HG03378 (cell line): Measurements from ENCODE around the gene C1QTNF4.

Experiments
- ATAC-seq: cut with Tn5 transposase; IDR thresholded peaks from one replicate; pipeline ENCODE4 v1.9.1; 2021; ENCODE audit warnings: mild to moderate bottlenecking, moderate library complexity; ENCODE audit not compliant: unreplicated experiment

C1QTNF4 gene

GRCh38 chr11:47593492-47593933 lies 698 bp downstream of the C1QTNF4 start:
- ATAC-seq: no peak

DNA sequence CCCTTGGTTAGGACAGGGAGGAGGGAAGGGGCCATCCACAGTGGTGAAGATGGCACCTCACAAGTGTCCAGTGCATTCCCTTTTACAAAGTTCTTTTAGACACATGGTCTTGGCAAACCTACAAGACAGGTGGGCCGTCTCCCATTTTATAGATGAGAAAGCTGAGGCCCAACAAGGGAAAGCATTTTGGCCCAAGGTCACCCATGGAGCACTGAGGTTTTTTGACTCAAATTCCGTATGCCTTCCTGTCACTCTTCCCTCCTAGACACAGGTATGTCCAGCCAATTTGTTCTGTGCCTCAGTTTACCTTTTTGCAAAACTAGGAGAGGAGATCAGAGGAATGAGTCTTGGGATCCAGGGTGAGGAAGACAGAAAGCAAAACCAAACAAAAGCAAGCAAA lies 1.2 kb downstream of the C1QTNF4 start:
- no peak for ATAC-seq

- ATAC-seq: no peak
These were observed 2.0 kb downstream of the C1QTNF4 start for GRCh38 chr11:47592251-47592650.

DNA sequence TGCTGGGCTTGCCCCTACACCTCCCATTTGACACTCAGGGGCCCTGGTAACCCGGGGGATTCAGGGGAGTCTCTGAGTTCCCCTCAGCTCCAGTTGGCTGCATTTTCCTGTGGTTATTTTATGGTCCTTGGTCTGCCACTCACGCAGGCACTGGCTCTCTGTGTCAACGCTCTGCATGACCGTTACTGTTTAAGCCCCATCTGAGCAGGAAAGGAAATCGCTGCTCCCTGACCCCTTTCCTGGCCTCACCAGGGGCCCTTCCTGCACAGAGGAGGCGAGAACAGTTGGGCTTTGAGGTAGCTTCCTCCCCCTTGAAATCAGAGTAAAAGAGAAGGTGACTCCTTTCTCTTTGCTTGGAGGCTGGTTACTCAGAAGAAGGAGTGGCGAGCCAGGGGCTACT lies 2.4 kb downstream of the C1QTNF4 start:
- ATAC-seq: no peak

DNA sequence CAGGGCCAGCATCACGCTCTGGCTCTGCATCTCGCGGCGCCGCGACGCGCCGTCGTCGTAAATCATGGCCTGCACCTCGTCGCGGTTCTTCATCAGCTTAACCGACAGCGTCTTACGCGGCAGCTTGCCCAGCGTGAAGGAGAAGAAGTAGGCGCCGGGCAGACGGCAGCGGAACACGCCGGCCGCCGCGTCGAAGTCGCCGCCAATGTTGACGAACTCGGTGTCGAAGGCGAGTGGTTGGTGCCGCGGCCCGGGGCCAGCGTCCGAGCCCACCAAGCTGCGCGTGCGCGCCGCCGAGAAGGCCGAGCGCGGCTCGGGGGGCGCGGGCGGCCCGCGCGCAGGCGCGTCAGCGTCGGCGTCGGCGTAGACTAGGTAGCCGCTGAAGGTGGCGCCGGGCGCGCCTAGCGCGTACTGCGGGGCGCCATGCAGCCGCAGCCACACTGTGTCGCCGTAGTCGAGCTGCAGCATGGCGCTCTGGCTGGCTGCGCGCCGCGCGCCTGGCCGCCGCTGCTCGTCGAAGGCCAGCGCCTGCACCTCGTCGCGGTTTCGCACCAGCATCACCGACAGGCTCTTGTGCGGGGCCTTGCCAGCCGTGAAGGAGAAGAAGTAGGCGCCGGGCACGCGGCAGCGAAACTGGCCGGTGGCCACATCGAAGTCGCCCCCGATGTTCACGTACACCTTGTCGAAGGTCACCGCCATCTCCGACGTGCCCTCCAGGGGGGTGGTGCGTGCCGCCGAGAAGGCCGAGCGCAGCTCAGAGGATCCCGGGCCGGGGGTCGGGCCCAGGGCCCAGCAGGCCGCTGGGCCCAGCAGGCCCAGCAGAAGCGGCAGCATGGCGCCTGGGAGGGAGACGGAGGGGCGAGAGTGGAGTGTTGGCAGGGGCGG lies 4.0 kb downstream of the C1QTNF4 start:
- ATAC-seq: no peak

- ATAC-seq: no peak
These were observed 4.6 kb downstream of the C1QTNF4 start for GRCh38 chr11:47589584-47589976.

DNA sequence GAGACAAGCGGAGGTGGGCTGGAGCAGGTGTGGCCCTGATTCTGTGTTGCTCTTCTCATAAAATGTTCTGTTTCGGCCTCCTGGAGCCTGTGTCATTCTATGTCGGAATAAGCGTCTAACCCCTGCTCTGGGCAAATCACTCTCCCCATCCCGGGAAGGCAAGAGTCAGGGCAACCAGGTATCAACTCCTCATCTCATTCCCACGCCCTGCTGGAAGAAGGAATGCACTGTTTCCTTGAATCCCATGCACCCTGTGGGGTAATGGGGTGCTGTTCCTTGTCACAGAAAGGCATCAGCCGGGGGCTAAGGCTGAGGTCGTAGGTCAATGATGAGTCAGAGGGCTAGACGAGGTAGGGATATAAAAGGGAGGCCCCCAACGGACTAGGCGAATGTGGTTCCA lies 5.1 kb downstream of the C1QTNF4 start:
- ATAC-seq: no peak

DNA sequence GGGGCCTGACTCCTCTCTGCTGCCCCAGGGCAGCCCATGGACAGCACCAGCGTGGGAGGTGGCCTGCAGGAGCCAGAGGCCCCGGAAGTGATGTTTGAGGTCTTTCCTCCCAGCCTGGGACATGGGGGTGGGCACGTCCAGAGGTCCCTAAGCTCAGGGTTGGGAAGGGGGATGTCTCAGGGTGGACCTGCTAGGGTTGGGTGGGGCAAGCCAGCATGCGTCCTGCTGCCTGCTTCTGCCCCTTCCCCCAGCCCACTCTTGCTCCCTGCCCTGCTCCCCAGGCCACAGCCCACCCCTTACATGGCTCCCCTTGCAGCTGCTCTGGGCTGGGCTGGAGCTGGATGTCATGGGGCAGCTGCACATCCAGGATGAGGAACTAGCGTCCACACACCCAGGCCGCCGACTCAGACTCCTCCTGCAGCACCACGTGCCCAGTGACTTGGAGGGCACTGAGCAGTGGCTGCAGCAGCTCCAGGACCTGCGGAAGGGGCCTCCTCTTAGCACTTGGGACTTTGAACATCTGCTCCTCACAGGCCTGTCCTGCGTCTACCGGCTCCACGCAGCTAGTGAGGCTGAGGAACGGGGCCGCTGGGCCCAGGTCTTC lies 6.4 kb downstream of the C1QTNF4 start:
- no peak for ATAC-seq

DNA sequence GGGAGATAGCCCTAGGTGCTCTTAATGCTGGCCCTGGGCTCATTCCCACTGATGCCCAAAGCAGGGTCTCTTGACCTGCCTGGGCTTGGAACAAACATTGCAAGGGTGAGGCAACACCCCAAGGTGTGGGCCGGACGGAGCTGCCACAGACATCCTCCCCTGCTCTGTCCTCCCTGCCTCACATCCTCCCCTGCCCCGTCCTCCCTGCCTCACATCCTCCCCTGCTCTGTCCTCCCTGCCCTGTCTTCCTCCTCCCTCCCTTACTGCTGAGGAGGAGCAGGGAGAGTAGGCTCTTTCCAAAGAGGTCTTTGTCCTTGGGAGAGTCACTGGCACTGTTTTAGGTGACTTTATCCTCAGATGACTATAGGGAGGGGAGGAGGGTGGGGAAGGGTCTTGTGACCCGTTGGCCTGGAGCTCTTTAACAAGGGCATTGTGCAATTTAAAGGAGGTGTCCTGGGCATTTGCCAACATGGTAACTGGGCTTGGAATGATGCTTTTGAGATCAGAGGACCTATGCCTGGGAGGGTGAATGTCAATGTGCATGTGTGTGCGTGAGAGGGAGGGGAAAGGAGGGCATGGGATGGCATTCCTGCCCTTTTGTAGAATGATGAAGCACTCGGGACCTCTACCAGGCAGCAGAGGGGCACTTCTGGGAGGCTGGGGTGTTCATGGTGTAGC lies 7.0 kb downstream of the C1QTNF4 start:
- ATAC-seq: no peak

GRCh38 chr11:47586098-47586855 lies 7.9 kb downstream of the C1QTNF4 start, which contains the start of gene FAM180B:
TSS of gene FAM180B (plus strand) at chr11:47586678. CDS start at chr11:47586769, 91 bp downstream.
- ATAC-seq: no peak

- no peak for ATAC-seq
These were observed 10.4 kb downstream of the C1QTNF4 start for GRCh38 chr11:47583844-47584243.

DNA sequence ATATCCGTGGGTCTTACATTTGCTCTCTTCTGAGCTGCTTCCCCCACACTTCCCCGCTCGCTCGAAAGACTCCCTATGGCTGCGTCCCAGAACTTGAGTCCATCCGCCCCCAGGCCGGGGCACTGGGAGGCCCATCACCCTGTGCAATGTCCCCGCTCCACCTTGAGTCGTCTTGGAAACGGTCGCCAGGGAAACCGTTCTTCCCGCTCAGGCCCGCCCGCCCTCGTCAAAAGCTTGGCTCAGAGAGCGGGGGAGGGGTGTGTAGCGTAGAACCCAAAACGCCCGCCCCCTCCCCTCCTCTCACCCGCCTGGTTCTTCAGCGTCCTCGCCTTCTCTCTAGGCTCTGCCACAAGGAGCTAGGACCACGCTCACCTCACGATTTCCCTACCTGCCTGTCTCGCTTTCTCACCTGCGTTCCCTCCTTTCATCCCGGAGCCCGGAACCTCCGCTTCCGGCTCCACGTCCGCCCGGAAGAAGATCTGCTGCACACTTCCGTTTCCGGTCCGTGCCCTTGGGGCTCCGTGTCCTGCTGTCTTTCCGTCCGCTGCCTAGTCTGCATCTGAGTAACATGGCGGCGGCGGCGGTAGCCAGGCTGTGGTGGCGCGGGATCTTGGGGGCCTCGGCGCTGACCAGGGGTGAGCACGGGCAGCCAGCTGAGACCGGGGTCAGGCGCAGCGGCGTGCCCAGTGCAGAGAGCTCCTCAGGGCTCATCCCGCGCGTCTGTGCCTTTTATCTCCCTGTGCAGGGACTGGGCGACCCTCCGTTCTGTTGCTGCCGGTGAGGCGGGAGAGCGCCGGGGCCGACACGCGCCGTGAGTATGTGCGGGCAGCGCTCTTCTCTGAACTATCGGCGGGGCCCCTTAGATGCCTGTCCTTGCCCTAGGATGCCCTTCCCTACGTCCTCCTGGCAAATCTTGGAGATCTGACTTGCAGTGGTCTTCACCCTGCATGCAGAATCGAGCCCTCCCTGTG lies 15.4 kb downstream of the C1QTNF4 start, which contains the start of the genes KBTBD4 and NDUFS3:
Gene KBTBD4, minus strand, starts transcription at position 447 of the 971 bp plus-strand sequence. Its CDS starts 19 bp downstream, at position 428.
Gene NDUFS3, plus strand, starts transcription at position 551 of the 971 bp plus-strand sequence. Its CDS starts 18 bp downstream, at position 569.
- peak; percentile 87 for ATAC-seq

GRCh38 chr11:47577460-47578041 lies 16.7 kb downstream of the C1QTNF4 start:
- ATAC-seq: no peak

DNA sequence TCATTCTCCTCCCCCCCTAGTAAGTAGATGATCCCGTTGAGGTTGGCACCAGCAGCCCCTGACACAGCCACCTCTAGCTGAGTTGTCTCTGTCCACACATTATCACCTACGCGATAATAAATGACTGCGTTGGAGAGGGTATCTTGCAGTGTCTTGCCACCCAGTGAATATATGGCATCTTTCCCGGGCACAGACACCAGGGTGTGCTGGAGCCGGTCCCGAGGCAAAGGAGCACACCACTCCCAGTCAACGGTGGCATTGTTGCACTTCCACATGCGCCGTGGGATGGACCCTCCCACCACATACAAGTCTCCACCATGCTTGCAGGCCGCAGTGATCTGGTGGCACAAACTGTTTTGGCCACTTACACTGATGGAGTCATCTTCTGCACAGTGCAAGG lies 20.9 kb downstream of the C1QTNF4 start:
- ATAC-seq: no peak

DNA sequence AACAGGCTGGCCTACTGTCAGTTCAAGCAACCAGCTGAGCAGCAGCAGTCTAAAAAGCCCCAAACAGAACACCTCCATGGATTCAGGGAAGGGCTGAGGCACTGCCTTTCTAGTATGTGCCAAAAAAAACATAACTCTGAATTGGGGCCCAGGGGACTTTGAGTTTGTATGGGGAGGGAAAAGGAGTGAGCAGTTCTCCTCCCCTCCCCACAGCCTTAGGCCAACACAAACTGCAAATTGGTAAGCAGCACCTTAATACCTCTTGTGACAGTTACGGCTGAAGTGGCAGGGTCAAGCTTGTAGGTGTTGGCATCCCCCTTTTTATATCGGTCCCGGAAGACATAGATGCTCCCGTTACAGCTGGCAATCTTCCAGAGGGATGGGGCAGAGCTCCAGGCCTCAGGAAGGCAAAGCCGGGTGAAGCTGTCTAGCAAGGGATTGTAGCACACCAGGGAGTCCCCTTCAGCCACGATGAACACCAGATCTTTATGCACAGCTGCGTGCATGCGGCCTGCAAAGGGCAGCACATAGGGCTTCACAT lies 21.4 kb downstream of the C1QTNF4 start:
- ATAC-seq: no peak

DNA sequence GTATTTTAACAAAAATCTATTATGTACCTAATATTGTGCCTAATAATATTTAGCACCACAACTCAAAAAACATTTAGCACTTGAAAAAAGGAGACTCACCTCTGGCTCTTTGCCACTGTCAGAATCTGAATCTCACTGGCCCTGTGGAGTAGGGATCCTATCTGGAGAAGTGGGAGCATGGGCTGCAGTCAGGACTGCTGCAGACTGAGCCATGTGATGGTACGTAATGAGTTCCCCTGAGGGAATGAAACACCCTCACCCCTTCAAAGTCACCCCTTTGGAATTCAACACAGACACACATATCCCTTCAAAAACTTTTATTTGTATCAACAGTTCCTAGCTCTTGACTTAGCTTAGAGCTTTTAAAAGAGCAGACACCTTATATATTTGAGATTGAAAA lies 22.3 kb downstream of the C1QTNF4 start:
- no peak for ATAC-seq

GRCh38 chr11:47571357-47571729 lies 22.9 kb downstream of the C1QTNF4 start:
- ATAC-seq: no peak

GRCh38 chr11:47570651-47571356 lies 23.4 kb downstream of the C1QTNF4 start:
- no peak for ATAC-seq
